ENCODE results near the gene ARCN1.
A peak's percentile ranks its signal among the peaks of the same experiment; 100 is the strongest.

ARCN1 gene

GRCh38 chr11:118625036-118625690, 53.0 kb downstream of the ARCN1 start:
- TF ChIP-seq, protein P1, sequence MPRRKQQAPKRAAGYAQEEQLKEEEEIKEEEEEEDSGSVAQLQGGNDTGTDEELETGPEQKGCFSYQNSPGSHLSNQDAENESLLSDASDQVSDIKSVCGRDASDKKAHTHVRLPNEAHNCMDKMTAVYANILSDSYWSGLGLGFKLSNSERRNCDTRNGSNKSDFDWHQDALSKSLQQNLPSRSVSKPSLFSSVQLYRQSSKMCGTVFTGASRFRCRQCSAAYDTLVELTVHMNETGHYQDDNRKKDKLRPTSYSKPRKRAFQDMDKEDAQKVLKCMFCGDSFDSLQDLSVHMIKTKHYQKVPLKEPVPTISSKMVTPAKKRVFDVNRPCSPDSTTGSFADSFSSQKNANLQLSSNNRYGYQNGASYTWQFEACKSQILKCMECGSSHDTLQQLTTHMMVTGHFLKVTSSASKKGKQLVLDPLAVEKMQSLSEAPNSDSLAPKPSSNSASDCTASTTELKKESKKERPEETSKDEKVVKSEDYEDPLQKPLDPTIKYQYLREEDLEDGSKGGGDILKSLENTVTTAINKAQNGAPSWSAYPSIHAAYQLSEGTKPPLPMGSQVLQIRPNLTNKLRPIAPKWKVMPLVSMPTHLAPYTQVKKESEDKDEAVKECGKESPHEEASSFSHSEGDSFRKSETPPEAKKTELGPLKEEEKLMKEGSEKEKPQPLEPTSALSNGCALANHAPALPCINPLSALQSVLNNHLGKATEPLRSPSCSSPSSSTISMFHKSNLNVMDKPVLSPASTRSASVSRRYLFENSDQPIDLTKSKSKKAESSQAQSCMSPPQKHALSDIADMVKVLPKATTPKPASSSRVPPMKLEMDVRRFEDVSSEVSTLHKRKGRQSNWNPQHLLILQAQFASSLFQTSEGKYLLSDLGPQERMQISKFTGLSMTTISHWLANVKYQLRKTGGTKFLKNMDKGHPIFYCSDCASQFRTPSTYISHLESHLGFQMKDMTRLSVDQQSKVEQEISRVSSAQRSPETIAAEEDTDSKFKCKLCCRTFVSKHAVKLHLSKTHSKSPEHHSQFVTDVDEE (CRISPR knock-in tag; IDR thresholded peaks at IDR 0.05) = no peak
- TF ChIP-seq ESRRG (CRISPR knock-in tag; IDR thresholded peaks at IDR 0.05) (no peak), SNAI2 (CRISPR knock-in tag; IDR thresholded peaks at IDR 0.05) (no peak), CSDC2 (CRISPR knock-in tag; IDR thresholded peaks at IDR 0.05) (no peak), ARNTL (CRISPR knock-in tag; IDR thresholded peaks at IDR 0.05; ENCODE audit: borderline replicate concordance, low read depth) (no peak), ISL1 (CRISPR knock-in tag; IDR thresholded peaks at IDR 0.05) (no peak), ZNF565 (CRISPR knock-in tag; conservative IDR thresholded peaks at IDR 0.05; ENCODE audit: low read depth) (no peak), OSR1 (CRISPR knock-in tag; IDR thresholded peaks at IDR 0.05) (no peak)
- TF ChIP-seq, protein P2, sequence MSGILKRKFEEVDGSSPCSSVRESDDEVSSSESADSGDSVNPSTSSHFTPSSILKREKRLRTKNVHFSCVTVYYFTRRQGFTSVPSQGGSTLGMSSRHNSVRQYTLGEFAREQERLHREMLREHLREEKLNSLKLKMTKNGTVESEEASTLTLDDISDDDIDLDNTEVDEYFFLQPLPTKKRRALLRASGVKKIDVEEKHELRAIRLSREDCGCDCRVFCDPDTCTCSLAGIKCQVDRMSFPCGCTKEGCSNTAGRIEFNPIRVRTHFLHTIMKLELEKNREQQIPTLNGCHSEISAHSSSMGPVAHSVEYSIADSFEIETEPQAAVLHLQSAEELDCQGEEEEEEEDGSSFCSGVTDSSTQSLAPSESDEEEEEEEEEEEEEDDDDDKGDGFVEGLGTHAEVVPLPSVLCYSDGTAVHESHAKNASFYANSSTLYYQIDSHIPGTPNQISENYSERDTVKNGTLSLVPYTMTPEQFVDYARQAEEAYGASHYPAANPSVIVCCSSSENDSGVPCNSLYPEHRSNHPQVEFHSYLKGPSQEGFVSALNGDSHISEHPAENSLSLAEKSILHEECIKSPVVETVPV (CRISPR knock-in tag; IDR thresholded peaks at IDR 0.05) = no peak
- ATAC-seq = no peak

- ATAC-seq = no peak
- TF ChIP-seq OSR1 (CRISPR knock-in tag; IDR thresholded peaks at IDR 0.05) (no peak), RARB (CRISPR knock-in tag; IDR thresholded peaks at IDR 0.05) (no peak), ZFP3 (CRISPR knock-in tag; IDR thresholded peaks at IDR 0.05) (no peak), PATZ1 (CRISPR knock-in tag; IDR thresholded peaks at IDR 0.05; ENCODE audit: borderline replicate concordance) (no peak), ZNF70 (CRISPR knock-in tag; IDR thresholded peaks at IDR 0.05) (peak; percentile 95), ESRRG (CRISPR knock-in tag; IDR thresholded peaks at IDR 0.05) (no peak)
- TF ChIP-seq, protein P3, sequence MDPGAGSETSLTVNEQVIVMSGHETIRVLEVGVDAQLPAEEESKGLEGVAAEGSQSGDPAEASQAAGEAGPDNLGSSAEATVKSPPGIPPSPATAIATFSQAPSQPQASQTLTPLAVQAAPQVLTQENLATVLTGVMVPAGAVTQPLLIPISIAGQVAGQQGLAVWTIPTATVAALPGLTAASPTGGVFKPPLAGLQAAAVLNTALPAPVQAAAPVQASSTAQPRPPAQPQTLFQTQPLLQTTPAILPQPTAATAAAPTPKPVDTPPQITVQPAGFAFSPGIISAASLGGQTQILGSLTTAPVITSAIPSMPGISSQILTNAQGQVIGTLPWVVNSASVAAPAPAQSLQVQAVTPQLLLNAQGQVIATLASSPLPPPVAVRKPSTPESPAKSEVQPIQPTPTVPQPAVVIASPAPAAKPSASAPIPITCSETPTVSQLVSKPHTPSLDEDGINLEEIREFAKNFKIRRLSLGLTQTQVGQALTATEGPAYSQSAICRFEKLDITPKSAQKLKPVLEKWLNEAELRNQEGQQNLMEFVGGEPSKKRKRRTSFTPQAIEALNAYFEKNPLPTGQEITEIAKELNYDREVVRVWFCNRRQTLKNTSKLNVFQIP (CRISPR knock-in tag; IDR thresholded peaks at IDR 0.05; ENCODE audit: borderline replicate concordance, low read depth) = no peak
Observed at GRCh38 chr11:118625976-118626375, 53.8 kb downstream of the ARCN1 start.

DNA sequence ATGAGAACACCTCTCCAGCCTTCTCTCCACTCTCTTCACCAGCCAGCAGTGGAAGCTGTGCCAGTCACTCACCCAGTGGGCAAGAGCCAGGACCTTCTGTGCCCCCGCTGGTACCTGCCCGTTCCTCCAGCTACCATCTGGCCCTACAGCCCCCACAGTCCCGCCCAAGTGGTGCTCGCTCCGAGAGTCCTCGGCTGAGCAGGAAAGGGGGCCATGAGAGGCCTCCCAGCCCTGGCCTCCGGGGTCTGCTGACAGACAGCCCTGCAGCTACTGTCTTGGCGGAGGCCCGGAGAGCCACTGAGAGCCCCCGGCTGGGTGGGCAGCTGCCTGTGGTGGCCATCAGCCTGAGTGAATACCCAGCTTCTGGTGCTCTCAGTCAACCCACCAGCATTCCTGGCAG, 55.4 kb downstream of the ARCN1 start:
- no peak for ATAC-seq
- TF ChIP-seq, protein P1 (CRISPR knock-in tag; IDR thresholded peaks at IDR 0.05) = no peak
- TF ChIP-seq ZC3H10 (CRISPR knock-in tag; IDR thresholded peaks at IDR 0.05) (no peak), PATZ1 (CRISPR knock-in tag; IDR thresholded peaks at IDR 0.05; ENCODE audit: borderline replicate concordance) (no peak), ZFP30 (CRISPR knock-in tag; IDR thresholded peaks at IDR 0.05) (no peak), BACH2 (CRISPR knock-in tag; IDR thresholded peaks at IDR 0.05; ENCODE audit: borderline replicate concordance) (no peak), ZNF70 (CRISPR knock-in tag; IDR thresholded peaks at IDR 0.05) (no peak), ZNF565 (CRISPR knock-in tag; conservative IDR thresholded peaks at IDR 0.05; ENCODE audit: low read depth) (no peak), ZNF8 (CRISPR knock-in tag; IDR thresholded peaks at IDR 0.05) (no peak), GLIS3 (CRISPR knock-in tag; IDR thresholded peaks at IDR 0.05) (no peak), CREB5 (CRISPR knock-in tag; IDR thresholded peaks at IDR 0.05; ENCODE audit: low read depth) (no peak), RARB (CRISPR knock-in tag; IDR thresholded peaks at IDR 0.05) (no peak)
- TF ChIP-seq, protein P2 (CRISPR knock-in tag; IDR thresholded peaks at IDR 0.05) = no peak
